IMR-90 (cell line): ENCODE measurements around the gene CDK5R2. TPM values are rescaled to one million over a fixed set of nuclear protein-coding genes. Genes with fewer than 3 reads are reported as not detected.

ENCODE experiments used
- ATAC-seq: fragments of 200-7000 bp; cut with Tn5 transposase; 2 replicates; pipeline ENCODE4 v1.9.1; 2020; ENCODE audit warnings: low read depth, mild to moderate bottlenecking, moderate library complexity
- BruUV-seq: library from RNA; stranded (reverse); fragments of 400-500 nt; replicated peaks from 2 replicates; lab custom pipeline; 2021; lab: Mats Ljungman, UMichigan
- CTCF ChIA-PET: fragments of 300-600 bp; formaldehyde crosslinking; extraction: SDS; loops from one replicate; lab custom pipeline; 2021; ENCODE audit warnings: antibody characterized with exemption; lab: Yijun Ruan, JAX
- POLR2A ChIA-PET: fragments of 300-600 bp; sonication (Branson Sonifier 250); formaldehyde crosslinking; loops from one replicate; lab custom pipeline; 2022; ENCODE audit warnings: antibody characterized with exemption; ENCODE audit not compliant: unreplicated experiment; lab: Charles Lee
- DNase-seq: peaks from one replicate; pipeline ENCODE4 v3.0.0; 2013
- H2AFZ ChIP-seq: replicated peaks from 2 replicates; pipeline ENCODE3; 2013; ENCODE audit warnings: low read length, mild to moderate bottlenecking; ENCODE audit not compliant: poor library complexity
- H2AK5ac ChIP-seq: 2 replicates; pipeline ENCODE4 v1.6.1; 2013; ENCODE audit warnings: low read depth, low read length, inconsistent platforms
- H2AK9ac ChIP-seq: replicated peaks from 2 replicates; pipeline ENCODE3; 2013; ENCODE audit warnings: mild to moderate bottlenecking, low read depth, low read length, moderate library complexity; ENCODE audit not compliant: poor library complexity
- H2BK120ac ChIP-seq: 2 replicates; pipeline ENCODE4 v1.6.1; 2013; ENCODE audit warnings: low read depth, low read length, inconsistent platforms
- H2BK15ac ChIP-seq: 3 replicates; pipeline ENCODE4 v1.6.1; 2013; ENCODE audit warnings: low read depth, low read length, inconsistent platforms
- H2BK20ac ChIP-seq: 2 replicates; pipeline ENCODE4 v1.6.1; 2013; ENCODE audit warnings: low read depth, mild to moderate bottlenecking, inconsistent platforms, low read length, moderate library complexity
- H2BK5ac ChIP-seq: 2 replicates; pipeline ENCODE4 v1.6.1; 2013; ENCODE audit warnings: mild to moderate bottlenecking, low read depth, low read length, inconsistent platforms; ENCODE audit not compliant: poor library complexity, severe bottlenecking
- H3K14ac ChIP-seq: replicated peaks from 2 replicates; pipeline ENCODE4 v1.6.1; 2013; ENCODE audit warnings: low read depth, low read length, inconsistent platforms
- H3K18ac ChIP-seq: 2 replicates; pipeline ENCODE4 v1.6.1; 2013; ENCODE audit warnings: low read depth, low read length, control low read depth
- H3K23ac ChIP-seq: 2 replicates; pipeline ENCODE4 v1.6.1; 2013; ENCODE audit warnings: low read depth, low read length, inconsistent platforms
- H3K27ac ChIP-seq: 2 replicates; pipeline ENCODE4 v1.5.1; 2013; ENCODE audit warnings: mild to moderate bottlenecking, control low read depth, low read length; ENCODE audit not compliant: insufficient read depth
- H3K27me3 ChIP-seq: 2 replicates; pipeline ENCODE4 v1.6.1; 2013; ENCODE audit warnings: low read length; ENCODE audit not compliant: control insufficient read depth, insufficient read depth
- H3K36me3 ChIP-seq: 2 replicates; pipeline ENCODE4 v1.6.1; 2013; ENCODE audit warnings: low read length, mixed read lengths; ENCODE audit not compliant: control insufficient read depth, insufficient read depth
- H3K4ac ChIP-seq: 2 replicates; pipeline ENCODE4 v1.6.1; 2013; ENCODE audit warnings: low read depth, low read length, inconsistent platforms
- H3K4me1 ChIP-seq: 2 replicates; pipeline ENCODE4 v1.6.1; 2013; ENCODE audit warnings: low read length, mixed read lengths; ENCODE audit not compliant: control insufficient read depth, insufficient read depth
- H3K4me2 ChIP-seq: 2 replicates; pipeline ENCODE4 v1.6.1; 2013; ENCODE audit warnings: low read depth, mild to moderate bottlenecking, control low read depth, low read length, moderate library complexity
- H3K4me3 ChIP-seq: 2 replicates; pipeline ENCODE4 v1.5.1; 2013; ENCODE audit warnings: low read depth, mild to moderate bottlenecking, control low read depth, low read length, moderate library complexity; ENCODE audit not compliant: insufficient read depth
- H3K56ac ChIP-seq: 2 replicates; pipeline ENCODE4 v1.6.1; 2013; ENCODE audit warnings: low read length, inconsistent platforms; ENCODE audit not compliant: insufficient read depth; ENCODE audit errors: extremely low read depth
- H3K79me1 ChIP-seq, 2 experiments: 2 replicates each; pipeline ENCODE4 v1.6.1; 2013; ENCODE audit warnings: low read length in 2 of 2, inconsistent platforms in 1 of 2, low read depth in 1 of 2
- H3K9ac ChIP-seq: 2 replicates; pipeline ENCODE4 v1.6.1; 2013; ENCODE audit warnings: low read depth, low read length, control low read depth
- H3K9me1 ChIP-seq: 2 replicates; pipeline ENCODE4 v1.6.1; 2013; ENCODE audit warnings: low read length, inconsistent platforms; ENCODE audit not compliant: insufficient read depth
- H3K9me3 ChIP-seq: 2 replicates; pipeline ENCODE4 v1.6.1; 2013; ENCODE audit warnings: low read length; ENCODE audit not compliant: control insufficient read depth, insufficient read depth
- H4K20me1 ChIP-seq: 2 replicates; pipeline ENCODE4 v1.6.1; 2013; ENCODE audit warnings: low read length, inconsistent platforms; ENCODE audit not compliant: insufficient read depth
- H4K5ac ChIP-seq: 2 replicates; pipeline ENCODE4 v1.6.1; 2013; ENCODE audit warnings: mild to moderate bottlenecking, low read depth, low read length, control low read depth
- H4K8ac ChIP-seq, 2 experiments: 2 replicates each; pipeline ENCODE4 v1.6.1; 2013; ENCODE audit warnings: low read depth in 2 of 2, low read length in 2 of 2, control low read depth in 1 of 2, inconsistent platforms in 1 of 2
- H4K91ac ChIP-seq: 2 replicates; pipeline ENCODE4 v1.6.1; 2013; ENCODE audit warnings: low read depth, low read length, inconsistent platforms; ENCODE audit not compliant: insufficient read depth
- BHLHE40 ChIP-seq: fragments of 150-350 bp; IDR thresholded peaks from 2 replicates; pipeline ENCODE4 v1.6.1; 2016; ENCODE audit warnings: mild to moderate bottlenecking, low read depth, low read length
- CEBPB ChIP-seq: IDR thresholded peaks from 2 replicates; pipeline ENCODE4 v1.6.1; 2012; ENCODE audit warnings: low read depth, low read length, improper control_type of control experiment
- CHD1 ChIP-seq: IDR thresholded peaks from 2 replicates; pipeline ENCODE4 v1.6.1; 2012; ENCODE audit warnings: low read depth, low read length, improper control_type of control experiment
- CTCF ChIP-seq: conservative IDR thresholded peaks from 2 replicates; pipeline ENCODE4 v1.5.1; 2012; ENCODE audit warnings: mild to moderate bottlenecking, low read depth, low read length, improper control_type of control experiment
- ELK1 ChIP-seq: fragments of 150-350 bp; IDR thresholded peaks from 2 replicates; pipeline ENCODE4 v1.6.1; 2016; ENCODE audit warnings: low read depth, mild to moderate bottlenecking, low read length, moderate library complexity, borderline replicate concordance
- FOS ChIP-seq: fragments of 150-350 bp; IDR thresholded peaks from 2 replicates; pipeline ENCODE4 v1.6.1; 2016; ENCODE audit warnings: low read depth, low read length
- MAFK ChIP-seq: IDR thresholded peaks from 2 replicates; pipeline ENCODE4 v1.6.1; 2012; ENCODE audit warnings: low read depth, low read length, improper control_type of control experiment
- MAZ ChIP-seq: IDR thresholded peaks from 2 replicates; pipeline ENCODE4 v1.6.1; 2012; ENCODE audit warnings: low read depth, mild to moderate bottlenecking, low read length, improper control_type of control experiment, moderate library complexity, borderline replicate concordance
- MXI1 ChIP-seq: IDR thresholded peaks from 2 replicates; pipeline ENCODE4 v1.6.1; 2012; ENCODE audit warnings: low read depth, mild to moderate bottlenecking, low read length, moderate library complexity, borderline replicate concordance
- NFE2L2 ChIP-seq: fragments of 150-350 bp; IDR thresholded peaks from 2 replicates; pipeline ENCODE4 v1.6.1; 2016; ENCODE audit warnings: low read depth, mild to moderate bottlenecking, low read length
- POLR2A ChIP-seq: IDR thresholded peaks from 2 replicates; pipeline ENCODE4 v1.6.1; 2012; ENCODE audit warnings: mild to moderate bottlenecking, low read depth, low read length
- RAD21 ChIP-seq: IDR thresholded peaks from 2 replicates; pipeline ENCODE4 v1.6.1; 2012; ENCODE audit warnings: low read length, improper control_type of control experiment
- RCOR1 ChIP-seq: IDR thresholded peaks from 2 replicates; pipeline ENCODE4 v1.6.1; 2012; ENCODE audit warnings: mild to moderate bottlenecking, low read length, improper control_type of control experiment; ENCODE audit not compliant: insufficient replicate concordance
- RFX5 ChIP-seq: IDR thresholded peaks from 2 replicates; pipeline ENCODE4 v1.8.0; 2012; ENCODE audit warnings: low read depth, mild to moderate bottlenecking, low read length, moderate library complexity
- SMC3 ChIP-seq: fragments of 150-350 bp; IDR thresholded peaks from 2 replicates; pipeline ENCODE4 v1.6.1; 2016; ENCODE audit warnings: low read depth, mild to moderate bottlenecking, antibody characterized with exemption, low read length, moderate library complexity
- USF2 ChIP-seq: fragments of 150-350 bp; IDR thresholded peaks from 2 replicates; pipeline ENCODE4 v1.6.1; 2017; ENCODE audit warnings: mild to moderate bottlenecking, antibody characterized with exemption, low read length, low read depth
- WGBS, 2 experiments: methylation state at CpG; one replicate each; pipeline versions ENCODE4 v1.1.5 to v1.1.7; 2013; ENCODE audit warnings: missing lambda C conversion rate in 2 of 2; ENCODE audit not compliant: insufficient read length in 1 of 2; ENCODE audit errors: extremely low coverage in 2 of 2; 5-methylcytosine and 5-hydroxymethylcytosine counted together
- dilution Hi-C: fragments of 300-500 bp; cut with HindIII; formaldehyde crosslinking; loops from one replicate; pipeline ENCODE4 v1.14.3; 2018; ENCODE audit warnings: low sequenced_read_pairs; ENCODE audit not compliant: unreplicated experiment
- in situ Hi-C: fragments of 300-500 bp; cut with MboI; formaldehyde crosslinking; loops from 3 replicates; pipeline ENCODE4 v1.14.3; 2019; ENCODE audit warnings: low sequenced_read_pairs, inconsistent platforms, mixed read lengths
- intact Hi-C: fragments of 100-400 bp; cut with micrococcal nuclease; formaldehyde crosslinking; loops from 2 replicates; pipeline ENCODE4 v1.10.0; 2022
- polyA plus RNA-seq, 3 experiments: library from polyadenylated mRNA; depleted of rRNA; stranded (reverse); fragments of >200 nt; gene quantifications; 2 replicates each; pipeline ENCODE4 v1.2.3, GENCODE V29; 2012; ENCODE audit warnings: low replicate concordance in 1 of 3
- total RNA-seq: library from RNA; depleted of rRNA; stranded (reverse); fragments of >200 nt; gene quantifications from 2 replicates; pipeline ENCODE4 v1.2.3, GENCODE V29; 2012

Gene CDK5R2
- total and polyA plus RNA-seq, 2 of the 4 experiments (the other 2 are of a cell fraction): not detected

GRCh38 chr2:218983263-218983933 lies 23.9 kb downstream of the CDK5R2 start:
- ATAC-seq (no peak), DNase-seq (no peak)
- H3K56ac ChIP-seq: no peak overlapping the region
- no peak overlapping the region for H3K23ac ChIP-seq
- intact Hi-C loops: no loop called here
- no peak overlapping the region for H3K18ac ChIP-seq
- H3K27me3 ChIP-seq: peaks cover 78% of the 10 kb centered on the region
- H2BK5ac ChIP-seq: no peak overlapping the region
- no peaks in the 10 kb centered on the region; the same call in 1 of the 2 replicates for H3K9me1 ChIP-seq
- peaks cover 3% of the 10 kb centered on the region; the same call in 1 of the 2 replicates for H4K20me1 ChIP-seq
- no peak overlapping the region for H3K4me3 ChIP-seq
- H3K9ac ChIP-seq: no peak overlapping the region
- POLR2A ChIA-PET: no interaction called here
- H2BK15ac ChIP-seq: no peak overlapping the region
- H2AFZ ChIP-seq: no peak overlapping the region
- TF ChIP-seq CHD1 (no peak), CEBPB (no peak), MAFK (no peak), FOS (no peak), RFX5 (no peak), NFE2L2 (no peak), BHLHE40 (no peak), ELK1 (no peak), SMC3 (no peak), MXI1 (no peak), CTCF (no peak), POLR2A (no peak), MAZ (no peak), RCOR1 (no peak), USF2 (no peak), RAD21 (no peak)
- H3K36me3 ChIP-seq: no peaks in the 10 kb centered on the region
- H2AK9ac ChIP-seq: no peak overlapping the region
- H3K27ac ChIP-seq: no peak overlapping the region
- dilution Hi-C loops: no loop called here
- no TSS peak for BruUV-seq
- H2BK120ac ChIP-seq: no peak overlapping the region
- no peaks in the 10 kb centered on the region for H3K79me1 ChIP-seq
- no peak overlapping the region for H2AK5ac ChIP-seq
- H3K4me1 ChIP-seq: 0 out of 2 replicates have a peak, but pooled peaks cover 2% of the 10 kb centered on the region
- H4K8ac ChIP-seq: no peak overlapping the region
- WGBS, 2 experiments: 2% methylated on average over 8 of the region's 23 CpGs; no CpG with 5 or more reads in 1 of the 2 experiments
- H3K4ac ChIP-seq: no peak overlapping the region
- CTCF ChIA-PET: interaction anchor here (0.6 kb wide), 1 partner anchor 13 kb away, joined by 3 read pairs; no protein-coding TSS in a partner anchor
- in situ Hi-C loops: no loop called here
- H4K91ac ChIP-seq: no peak overlapping the region
- H4K5ac ChIP-seq: no peak overlapping the region
- no peaks in the 10 kb centered on the region for H3K9me3 ChIP-seq
- H2BK20ac ChIP-seq: no peak overlapping the region
- H3K14ac ChIP-seq: no peak overlapping the region
- no peak overlapping the region for H3K4me2 ChIP-seq
